KBM-7 (cell line): ENCODE results near the gene ECI2.

Experiments
- DNase-seq: peaks from one replicate; pipeline ENCODE4 v3.0.0-alpha.2; 2015
- in situ Hi-C: fragments of 300-500 bp; cut with MboI; formaldehyde crosslinking; loops from 2 replicates; pipeline ENCODE4 v1.14.3; 2020; ENCODE audit warnings: low sequenced_read_pairs, low pct_unique_long_range_greater_than_20kb, mixed read lengths

ECI2 gene

DNA sequence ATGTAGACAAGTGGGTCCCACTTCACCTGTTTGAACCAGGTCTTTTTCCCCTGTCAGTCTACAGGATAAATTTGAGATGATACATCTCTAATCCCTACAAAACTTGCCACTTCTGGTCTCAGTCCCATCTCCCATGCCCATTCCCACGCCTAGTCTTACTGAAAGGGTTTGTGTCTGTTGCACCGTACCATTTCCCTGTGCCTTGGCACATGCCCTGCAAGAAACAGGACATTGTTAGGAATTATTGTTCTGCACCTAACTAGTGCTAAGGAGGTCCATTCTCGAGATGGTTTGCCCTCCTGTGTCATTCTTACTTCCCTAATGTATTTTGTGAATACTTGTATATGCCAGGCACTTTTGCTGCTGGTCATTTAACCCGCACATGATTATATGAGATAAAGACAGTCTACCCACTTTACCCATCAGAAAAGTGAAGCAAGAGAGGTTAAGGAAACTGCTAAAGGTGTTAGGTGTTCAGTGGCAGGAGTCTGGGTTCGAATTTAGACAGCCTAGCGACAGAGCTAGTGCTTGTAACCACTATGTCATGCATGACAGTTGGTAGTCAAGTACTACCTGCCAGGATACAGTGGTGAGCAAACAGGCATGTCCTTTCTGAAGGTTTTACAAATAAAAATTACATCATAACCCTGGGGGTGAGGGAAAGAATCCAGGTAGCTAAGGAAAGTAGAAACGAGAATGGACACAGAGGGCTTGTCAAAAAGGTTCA lies 69.2 kb downstream of the ECI2 start:
- in situ Hi-C loops, result no loop called here
- no peak for DNase-seq
